ENCODE data around the gene TRIO. TPM values are rescaled to one million over a fixed set of nuclear protein-coding genes. Genes with fewer than 3 reads are reported as not detected.

TRIO gene
- total and polyA plus RNA-seq, 4 donors = 23.8 to 243 (median 110) TPM

- H3K36me3 ChIP-seq (ENCODE audit: control insufficient read depth in 4 of 4, insufficient read depth in 4 of 4, low read length in 4 of 4) = no peaks in the 10 kb centered on the region
- ATAC-seq (ENCODE audit: insufficient read depth, low FRiP score) = no peak
- H3K4me1 ChIP-seq (ENCODE audit: control insufficient read depth in 5 of 5, insufficient read depth in 5 of 5, low read length in 5 of 5) = peaks cover 0 to 10% (median 6%) of the 10 kb centered on the region in 5 donors
Measured at GRCh38 chr5:14131855-14132503, 11.2 kb upstream of the TRIO start.

GRCh38 chr5:14133394-14133793, 9.7 kb upstream of the TRIO start:
- 85 to 92% methylated on average over 2 of the region's 2 CpGs for WGBS, 2 donors
- no peaks in the 10 kb centered on the region for H3K36me3 ChIP-seq (ENCODE audit: control insufficient read depth in 4 of 4, insufficient read depth in 4 of 4, low read length in 4 of 4)
- TF ChIP-seq CTCF (IDR thresholded peaks at IDR 0.05; ENCODE audit: control extremely low read depth, extremely low read depth) = no peak
- H3K4me1 ChIP-seq (ENCODE audit: control insufficient read depth in 5 of 5, insufficient read depth in 5 of 5, low read length in 5 of 5) = peaks cover 0 to 10% (median 6%) of the 10 kb centered on the region in 5 donors
- no peak overlapping the region for H3K4me3 ChIP-seq
- peaks cover 0 to 5% (median 2%) of the 10 kb centered on the region in 4 donors for H3K9me3 ChIP-seq (ENCODE audit: control insufficient read depth in 4 of 4, insufficient read depth in 3 of 4, low read length in 3 of 4)
- no peak overlapping the region for H3K27ac ChIP-seq (ENCODE audit: low read depth in 1 of 2, low read length in 1 of 2)
- no peak for DNase-seq
- peaks cover 0 to 27% (median 21%) of the 10 kb centered on the region in 3 donors for H3K27me3 ChIP-seq (ENCODE audit: control insufficient read depth in 3 of 3, insufficient read depth in 3 of 3, low read length in 2 of 3)
- no peak for ATAC-seq (ENCODE audit: insufficient read depth, low FRiP score)
- H3K9ac ChIP-seq (ENCODE audit: insufficient read depth in 1 of 2, low read length in 2 of 2) = no peak overlapping the region

More at GRCh38 chr5:14131855-14132503, 11.2 kb upstream of the TRIO start:
- H3K4me3 ChIP-seq = no peak overlapping the region
- peaks cover 0 to 24% (median 19%) of the 10 kb centered on the region in 3 donors for H3K27me3 ChIP-seq (ENCODE audit: control insufficient read depth in 3 of 3, insufficient read depth in 3 of 3, low read length in 2 of 3)
- TF ChIP-seq CTCF (IDR thresholded peaks at IDR 0.05; ENCODE audit: control extremely low read depth, extremely low read depth) = no peak
- 53 to 66% methylated on average over 6 of the region's 6 CpGs for WGBS, 2 donors
- H3K27ac ChIP-seq (ENCODE audit: low read depth in 1 of 2, low read length in 1 of 2) = no peak overlapping the region
- DNase-seq = peak; percentile 40 to 84 (median 84)
- no peak overlapping the region for H3K9ac ChIP-seq (ENCODE audit: insufficient read depth in 1 of 2, low read length in 2 of 2)
- peaks cover 0 to 5% (median 2%) of the 10 kb centered on the region in 4 donors for H3K9me3 ChIP-seq (ENCODE audit: control insufficient read depth in 4 of 4, insufficient read depth in 3 of 4, low read length in 3 of 4)

GRCh38 chr5:14134083-14134482, 9.1 kb upstream of the TRIO start:
- peak in 2 of 3 donors; percentile 25 to 55 for DNase-seq
- H3K9me3 ChIP-seq (ENCODE audit: control insufficient read depth in 4 of 4, insufficient read depth in 3 of 4, low read length in 3 of 4) = peaks cover 0 to 5% (median 2%) of the 10 kb centered on the region in 4 donors
- peak; percentile 41 for ATAC-seq (ENCODE audit: insufficient read depth, low FRiP score)
- WGBS, 2 donors = 69 to 90% methylated on average over 1 of the region's 1 CpG
- H3K4me3 ChIP-seq = no peak overlapping the region
- no peak overlapping the region for H3K9ac ChIP-seq (ENCODE audit: insufficient read depth in 1 of 2, low read length in 2 of 2)
- H3K36me3 ChIP-seq (ENCODE audit: control insufficient read depth in 4 of 4, insufficient read depth in 4 of 4, low read length in 4 of 4) = no peaks in the 10 kb centered on the region
- H3K27me3 ChIP-seq (ENCODE audit: control insufficient read depth in 3 of 3, insufficient read depth in 3 of 3, low read length in 2 of 3) = peaks cover 0 to 26% (median 18%) of the 10 kb centered on the region in 3 donors
- peaks cover 0 to 10% (median 6%) of the 10 kb centered on the region in 5 donors for H3K4me1 ChIP-seq (ENCODE audit: control insufficient read depth in 5 of 5, insufficient read depth in 5 of 5, low read length in 5 of 5)
- no peak for TF ChIP-seq CTCF (IDR thresholded peaks at IDR 0.05; ENCODE audit: control extremely low read depth, extremely low read depth)
- H3K27ac ChIP-seq (ENCODE audit: low read depth in 1 of 2, low read length in 1 of 2) = no peak overlapping the region

All from lung (tissue), 12 donors.